GM12864 (cell line): ENCODE data around the gene WNT1.

ENCODE experiments used
- DNase-seq: peaks from one replicate; pipeline ENCODE4 v3.0.0-alpha.2; 2011; ENCODE audit warnings: low read depth
- H3K4me3 ChIP-seq: 2 replicates; pipeline ENCODE4 v1.5.1; 2011; ENCODE audit warnings: mild to moderate bottlenecking, low read depth, low read length, control low read depth
- CTCF ChIP-seq: IDR thresholded peaks from 2 replicates; pipeline ENCODE4 v1.5.1; 2011; ENCODE audit warnings: low read depth, mild to moderate bottlenecking, moderate library complexity, low read length, control low read depth, inconsistent platforms; ENCODE audit errors: missing control alignments

Gene WNT1

GRCh38 chr12:48973941-48974673 is 4.0 kb upstream of the WNT1 start:
- peak; percentile 78 for TF ChIP-seq CTCF
- no peak for DNase-seq
- H3K4me3 ChIP-seq, result no peak overlapping the region

- no peak overlapping the region for H3K4me3 ChIP-seq
- no peak for DNase-seq
- peak; percentile 84 for TF ChIP-seq CTCF
Measured at GRCh38 chr12:48977290-48978281, 536 bp upstream of the WNT1 start.

GRCh38 chr12:48978741-48979601 is 849 bp downstream of the WNT1 start:
- H3K4me3 ChIP-seq, result peak overlapping the region; percentile 44
- DNase-seq, result no peak
- TF ChIP-seq CTCF, result no peak

GRCh38 chr12:48979602-48980388 is 1.7 kb downstream of the WNT1 start:
- H3K4me3 ChIP-seq, result peak overlapping the region; percentile 44
- no peak for DNase-seq

GRCh38 chr12:48980389-48980952 is 2.3 kb downstream of the WNT1 start:
- TF ChIP-seq CTCF, result no peak
- no peak for DNase-seq
- H3K4me3 ChIP-seq, result peak overlapping the region; percentile 44

More at GRCh38 chr12:48979602-48980388, 1.7 kb downstream of the WNT1 start:
- TF ChIP-seq CTCF, result no peak
